ENCODE measurements around the gene RPH3AL.
"Not testable (repeated sequence)": the region's sequence is repeated elsewhere in the genome, so short reads cannot be mapped to it uniquely, and the experiment has no call there.

The RPH3AL gene

GRCh38 chr17:258045-258734, 94.4 kb downstream of the RPH3AL start:
- DNase-seq, result no peak

- DNase-seq, result no peak
These were observed 99.3 kb downstream of the RPH3AL start for GRCh38 chr17:253091-253846.

GRCh38 chr17:252456-252855, 100.2 kb downstream of the RPH3AL start:
- DNase-seq, result no peak

- DNase-seq, result no peak
These were observed 101.1 kb downstream of the RPH3AL start for GRCh38 chr17:251531-251930.

GRCh38 chr17:250487-251300, 101.9 kb downstream of the RPH3AL start:
- DNase-seq, result no peak

- no peak for DNase-seq
These were observed 103.2 kb downstream of the RPH3AL start for GRCh38 chr17:249236-249993.

GRCh38 chr17:248337-249235, 104.0 kb downstream of the RPH3AL start:
- DNase-seq, result no peak

GRCh38 chr17:247767-248166, 104.8 kb downstream of the RPH3AL start:
- no peak for DNase-seq

GRCh38 chr17:246851-247421, 105.7 kb downstream of the RPH3AL start:
- no peak for DNase-seq

GRCh38 chr17:246226-246625, 106.4 kb downstream of the RPH3AL start:
- DNase-seq, result no peak

GRCh38 chr17:245611-246010, 107.0 kb downstream of the RPH3AL start:
- no peak for DNase-seq

GRCh38 chr17:245020-245419, 107.6 kb downstream of the RPH3AL start:
- no peak for DNase-seq

GRCh38 chr17:243924-244323, 108.7 kb downstream of the RPH3AL start:
- not testable (repeated sequence) for DNase-seq

GRCh38 chr17:238964-239259, 113.7 kb downstream of the RPH3AL start:
- DNase-seq, result no peak

- no peak for DNase-seq
These were observed 114.3 kb downstream of the RPH3AL start for GRCh38 chr17:238071-238963.

GRCh38 chr17:237406-237955, 115.1 kb downstream of the RPH3AL start:
- DNase-seq, result no peak

GRCh38 chr17:236641-237405, 115.8 kb downstream of the RPH3AL start:
- no peak for DNase-seq

- DNase-seq, result no peak
These were observed 116.6 kb downstream of the RPH3AL start for GRCh38 chr17:235831-236640.
